Vagina (tissue), 2 donors: ENCODE measurements around the gene ALK.

Experiments
- POLR2A ChIP-seq, 2 donors: fragments of 450-650 bp; IDR thresholded peaks; one replicate each; pipeline ENCODE4 v1.6.1; 2017; ENCODE audit warnings: antibody characterized with exemption in 2 of 2, mild to moderate bottlenecking in 2 of 2, moderate library complexity in 2 of 2
- TF ChIP-seq, protein P1 (sequence below), 3 experiments: fragments of 450-650 bp in 2 of 3; fragments of 200-600 bp in 1 of 3; sonication (generic) in 1 of 3; IDR thresholded peaks; one replicate each; pipeline ENCODE4 v1.5.1; 2017 to 2019; ENCODE audit warnings: antibody characterized with exemption in 3 of 3, mild to moderate bottlenecking in 2 of 3, moderate library complexity in 2 of 3

DNA sequence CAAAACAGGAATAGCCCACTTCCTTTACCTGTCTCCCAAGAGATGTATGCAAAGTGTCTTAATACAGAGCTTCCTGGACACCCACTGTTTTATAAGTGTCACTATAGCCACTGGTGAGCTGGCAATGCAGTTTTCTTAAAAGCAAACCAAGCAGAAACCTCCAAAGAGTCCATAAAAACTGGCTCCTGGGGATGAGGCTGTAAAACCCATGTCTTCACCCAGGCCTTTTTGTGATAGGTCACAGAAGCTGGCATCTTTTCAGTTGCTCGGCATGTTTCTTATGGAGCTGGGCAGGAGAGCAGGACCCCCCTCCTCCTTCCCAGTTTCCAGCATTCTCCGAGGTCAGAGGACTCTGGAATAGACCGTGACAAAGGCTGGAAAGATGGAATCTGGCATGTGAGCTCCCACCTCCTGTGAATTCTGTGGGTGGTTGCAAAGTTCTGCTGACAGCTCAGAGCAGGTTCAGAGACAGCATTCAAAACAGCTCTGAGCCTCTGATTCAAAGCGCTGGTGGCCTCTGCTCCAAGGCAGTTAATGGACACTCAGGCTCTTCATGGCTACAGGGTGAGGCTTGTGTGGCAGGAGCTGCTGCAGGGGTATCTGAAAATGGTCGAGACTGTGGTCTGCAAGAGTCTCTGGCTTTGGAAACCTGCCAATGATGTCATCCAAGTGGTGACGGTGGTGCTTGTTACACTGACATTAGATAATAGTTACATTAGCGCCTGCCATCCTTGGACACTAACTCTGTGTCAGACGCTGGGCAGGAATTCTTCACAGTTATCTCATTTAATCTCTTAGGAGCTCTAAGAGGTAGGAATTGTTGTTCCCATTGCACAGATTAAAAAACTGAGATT lies 522.8 kb downstream of the ALK start:
- TF ChIP-seq, protein P1, sequence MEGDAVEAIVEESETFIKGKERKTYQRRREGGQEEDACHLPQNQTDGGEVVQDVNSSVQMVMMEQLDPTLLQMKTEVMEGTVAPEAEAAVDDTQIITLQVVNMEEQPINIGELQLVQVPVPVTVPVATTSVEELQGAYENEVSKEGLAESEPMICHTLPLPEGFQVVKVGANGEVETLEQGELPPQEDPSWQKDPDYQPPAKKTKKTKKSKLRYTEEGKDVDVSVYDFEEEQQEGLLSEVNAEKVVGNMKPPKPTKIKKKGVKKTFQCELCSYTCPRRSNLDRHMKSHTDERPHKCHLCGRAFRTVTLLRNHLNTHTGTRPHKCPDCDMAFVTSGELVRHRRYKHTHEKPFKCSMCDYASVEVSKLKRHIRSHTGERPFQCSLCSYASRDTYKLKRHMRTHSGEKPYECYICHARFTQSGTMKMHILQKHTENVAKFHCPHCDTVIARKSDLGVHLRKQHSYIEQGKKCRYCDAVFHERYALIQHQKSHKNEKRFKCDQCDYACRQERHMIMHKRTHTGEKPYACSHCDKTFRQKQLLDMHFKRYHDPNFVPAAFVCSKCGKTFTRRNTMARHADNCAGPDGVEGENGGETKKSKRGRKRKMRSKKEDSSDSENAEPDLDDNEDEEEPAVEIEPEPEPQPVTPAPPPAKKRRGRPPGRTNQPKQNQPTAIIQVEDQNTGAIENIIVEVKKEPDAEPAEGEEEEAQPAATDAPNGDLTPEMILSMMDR (IDR thresholded peaks at IDR 0.05): no peak
- no peak for TF ChIP-seq POLR2A (IDR thresholded peaks at IDR 0.05)
